Neuron (in vitro differentiated cells): Measurements from ENCODE around the gene TANC1.

ENCODE experiments used
- H2AFZ ChIP-seq: one replicate; pipeline ENCODE4 v1.6.1; 2013; ENCODE audit warnings: low read depth, mild to moderate bottlenecking, inconsistent platforms, low read length, moderate library complexity
- H3K27me3 ChIP-seq: one replicate; pipeline ENCODE4 v1.6.1; 2013; ENCODE audit warnings: low read length; ENCODE audit not compliant: insufficient read depth
- H3K36me3 ChIP-seq: one replicate; pipeline ENCODE4 v1.6.1; 2013; ENCODE audit warnings: low read length; ENCODE audit not compliant: insufficient read depth
- H3K4me1 ChIP-seq: one replicate; pipeline ENCODE4 v1.6.1; 2013; ENCODE audit warnings: low read length; ENCODE audit not compliant: insufficient read depth
- H3K4me3 ChIP-seq: 2 replicates; pipeline ENCODE4 v1.5.1; 2013; ENCODE audit warnings: mild to moderate bottlenecking, low read length, moderate library complexity
- H3K9me3 ChIP-seq: one replicate; pipeline ENCODE4 v1.6.1; 2013; ENCODE audit warnings: low read length

TANC1 gene

DNA sequence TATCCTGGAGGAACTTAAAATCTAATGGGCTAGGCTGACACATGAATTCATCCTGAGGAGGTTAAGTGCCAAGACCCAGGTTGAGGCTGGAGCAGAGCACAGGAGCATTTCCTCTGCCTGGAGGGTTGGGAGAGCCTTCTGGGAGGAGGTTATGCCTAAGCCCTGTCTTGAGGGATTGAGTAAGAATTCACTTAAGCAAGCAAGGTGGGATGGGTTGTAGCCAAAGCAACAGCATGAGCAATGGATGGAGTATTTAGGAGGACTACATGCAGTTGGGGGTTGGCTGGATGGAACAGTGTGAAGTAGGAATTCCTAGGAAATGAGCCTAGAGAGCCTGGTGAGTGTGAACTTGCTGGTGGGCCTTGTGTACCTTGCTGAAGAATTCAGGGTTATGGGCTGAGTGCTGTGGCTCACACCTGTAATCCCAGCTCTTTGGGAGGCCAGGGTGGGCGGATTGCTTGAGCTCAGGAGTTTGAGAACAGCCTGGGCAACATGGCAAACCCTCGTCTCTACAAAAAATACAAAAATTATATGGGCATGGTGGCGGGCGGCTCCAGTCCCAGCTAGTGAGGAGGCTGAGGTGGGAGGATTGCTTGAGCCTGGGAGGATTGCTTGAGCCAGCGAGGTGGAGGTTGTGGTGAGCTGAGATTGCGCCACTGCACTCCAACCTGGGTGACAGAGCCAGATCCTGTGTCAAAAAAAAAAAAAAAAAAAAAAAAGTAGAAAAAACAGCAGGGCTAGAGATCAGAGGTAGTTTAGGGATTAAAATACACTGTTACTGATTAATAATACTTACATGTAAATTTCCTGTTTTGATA lies 22.2 kb downstream of the TANC1 start:
- Histone ChIP-seq H3K4me1 (no peaks in the 10 kb centered on the region), H3K36me3 (no peaks in the 10 kb centered on the region), H3K4me3 (no peak overlapping the region), H3K27me3 (no peaks in the 10 kb centered on the region), H3K9me3 (peaks cover 2% of the 10 kb centered on the region), H2AFZ (no peak overlapping the region)

DNA sequence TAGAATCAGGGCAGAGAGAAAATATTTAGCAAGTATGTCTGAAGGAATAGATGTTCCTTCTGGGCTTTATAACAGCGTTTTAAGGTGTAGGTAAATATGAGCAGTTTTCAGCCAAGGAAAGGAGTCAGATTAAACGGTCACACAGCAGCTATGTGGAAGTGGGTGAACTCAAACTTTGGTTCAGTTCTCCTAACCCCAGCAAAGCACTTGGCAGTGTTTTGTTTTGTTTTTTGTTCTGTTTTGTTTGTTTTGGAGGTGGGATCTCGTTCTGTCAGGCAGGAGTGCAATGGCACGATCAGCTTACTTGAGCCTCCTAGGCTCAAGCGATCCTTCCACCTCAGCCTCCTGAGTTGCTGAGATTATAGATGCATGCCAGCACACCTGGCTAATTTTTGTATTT lies 24.6 kb downstream of the TANC1 start:
- no peak overlapping the region for H3K4me3 ChIP-seq
- peaks cover 2% of the 10 kb centered on the region for H3K9me3 ChIP-seq
- H3K27me3 ChIP-seq: no peaks in the 10 kb centered on the region
- H3K4me1 ChIP-seq: no peaks in the 10 kb centered on the region
- no peak overlapping the region for H2AFZ ChIP-seq
- H3K36me3 ChIP-seq: no peaks in the 10 kb centered on the region

DNA sequence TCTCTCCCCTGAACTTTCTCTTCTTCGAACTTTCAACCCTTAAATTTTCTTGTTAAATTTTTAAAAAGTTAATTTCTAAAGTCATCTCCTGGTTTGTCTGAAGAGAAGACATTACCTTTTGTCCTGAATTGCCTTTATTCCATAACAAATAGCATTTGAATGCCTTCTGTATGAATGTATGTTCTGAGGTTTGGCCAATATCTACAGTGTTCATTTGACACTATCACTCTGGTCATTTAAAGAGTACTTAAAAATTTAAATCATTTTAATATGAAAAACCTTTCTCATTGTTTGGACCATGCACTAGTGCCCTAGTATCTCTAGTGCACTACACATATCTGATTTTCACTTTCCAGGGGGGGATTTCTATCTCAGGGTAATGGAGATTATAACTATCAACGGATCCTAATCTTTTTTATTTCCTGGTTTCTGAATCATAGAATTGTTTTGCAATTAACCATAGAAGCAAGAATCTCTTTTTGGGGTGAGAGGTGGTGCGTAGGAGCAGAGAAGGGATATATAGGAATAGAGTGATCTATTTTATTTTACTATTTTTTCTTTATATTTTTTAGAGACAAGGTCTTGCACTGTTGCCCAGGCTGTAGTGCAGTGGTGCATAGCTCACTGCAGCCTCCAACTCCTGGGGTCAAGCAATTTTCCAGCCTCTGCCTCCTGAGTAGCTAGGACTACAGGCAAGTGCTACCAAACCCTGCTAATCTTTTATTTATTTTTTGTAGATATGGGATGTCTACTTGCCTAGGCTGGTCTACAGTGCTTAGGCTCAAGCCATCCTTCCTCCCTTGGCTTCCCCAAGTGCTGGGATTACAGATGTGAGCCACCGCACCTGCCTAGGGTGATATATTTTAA lies 25.5 kb downstream of the TANC1 start:
- peaks cover 2% of the 10 kb centered on the region for H3K9me3 ChIP-seq
- H3K4me1 ChIP-seq: no peaks in the 10 kb centered on the region
- H3K27me3 ChIP-seq: no peaks in the 10 kb centered on the region
- no peaks in the 10 kb centered on the region for H3K36me3 ChIP-seq
- no peak overlapping the region for H3K4me3 ChIP-seq
- no peak overlapping the region for H2AFZ ChIP-seq

DNA sequence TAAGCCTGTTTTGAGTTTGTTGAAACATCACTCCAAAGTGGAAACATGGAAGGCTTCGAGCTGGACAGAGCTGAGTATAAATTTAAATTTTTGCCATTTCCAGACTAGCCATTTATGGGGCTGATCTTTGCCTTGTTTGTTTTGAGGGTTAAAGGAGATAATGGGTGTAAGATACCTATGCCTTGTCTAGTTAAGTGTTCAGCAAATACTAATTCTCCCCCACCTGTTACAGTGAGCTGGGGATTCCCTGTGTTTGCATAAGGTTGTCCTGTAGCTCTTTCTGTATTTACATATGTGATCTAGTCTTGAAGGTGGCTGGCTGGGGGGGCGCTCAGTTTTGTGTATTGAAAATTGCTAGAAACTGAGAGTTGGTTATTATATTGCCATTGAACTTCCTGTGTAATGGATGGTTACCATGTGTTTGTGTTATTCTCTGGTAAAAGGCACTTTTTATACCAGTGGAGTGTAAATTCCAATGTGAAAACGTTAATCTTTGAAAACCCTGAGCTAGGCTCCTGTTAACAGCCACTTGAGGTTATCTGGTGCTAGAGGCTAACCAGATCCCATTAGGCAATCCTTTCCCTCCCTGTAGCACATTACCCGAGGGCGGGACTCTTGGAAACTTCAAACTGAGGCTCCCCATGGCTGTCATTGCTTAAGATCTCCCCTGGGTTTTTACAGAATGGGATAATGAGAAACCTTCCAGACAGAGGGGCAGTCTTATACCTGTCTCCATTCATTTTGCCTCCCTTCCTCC lies 26.7 kb downstream of the TANC1 start:
- Histone ChIP-seq H3K4me1 (no peaks in the 10 kb centered on the region), H3K9me3 (peaks cover 2% of the 10 kb centered on the region), H3K36me3 (no peaks in the 10 kb centered on the region), H3K4me3 (no peak overlapping the region), H3K27me3 (no peaks in the 10 kb centered on the region), H2AFZ (no peak overlapping the region)

DNA sequence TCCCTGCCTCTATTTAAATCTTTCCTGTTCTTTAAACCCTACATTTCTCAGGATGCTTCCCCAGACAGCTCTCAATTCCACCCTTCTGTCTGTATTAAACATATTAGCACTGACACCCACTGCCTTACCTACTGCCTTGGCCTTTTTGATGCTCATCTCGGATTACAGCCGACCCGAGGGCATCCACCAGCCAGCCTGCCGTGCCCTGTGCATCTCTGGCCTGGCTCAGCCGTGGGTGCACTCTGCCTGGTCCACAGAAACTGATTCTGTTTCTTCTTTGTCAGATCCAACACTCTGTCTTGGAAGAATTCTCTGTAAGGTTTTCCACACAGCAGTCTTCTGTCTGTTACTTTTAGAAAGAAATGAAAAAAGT lies 27.2 kb downstream of the TANC1 start:
- H3K9me3 ChIP-seq: peaks cover under 1% of the 10 kb centered on the region
- no peaks in the 10 kb centered on the region for H3K36me3 ChIP-seq
- H2AFZ ChIP-seq: no peak overlapping the region
- no peaks in the 10 kb centered on the region for H3K27me3 ChIP-seq
- no peak overlapping the region for H3K4me3 ChIP-seq
- no peaks in the 10 kb centered on the region for H3K4me1 ChIP-seq

DNA sequence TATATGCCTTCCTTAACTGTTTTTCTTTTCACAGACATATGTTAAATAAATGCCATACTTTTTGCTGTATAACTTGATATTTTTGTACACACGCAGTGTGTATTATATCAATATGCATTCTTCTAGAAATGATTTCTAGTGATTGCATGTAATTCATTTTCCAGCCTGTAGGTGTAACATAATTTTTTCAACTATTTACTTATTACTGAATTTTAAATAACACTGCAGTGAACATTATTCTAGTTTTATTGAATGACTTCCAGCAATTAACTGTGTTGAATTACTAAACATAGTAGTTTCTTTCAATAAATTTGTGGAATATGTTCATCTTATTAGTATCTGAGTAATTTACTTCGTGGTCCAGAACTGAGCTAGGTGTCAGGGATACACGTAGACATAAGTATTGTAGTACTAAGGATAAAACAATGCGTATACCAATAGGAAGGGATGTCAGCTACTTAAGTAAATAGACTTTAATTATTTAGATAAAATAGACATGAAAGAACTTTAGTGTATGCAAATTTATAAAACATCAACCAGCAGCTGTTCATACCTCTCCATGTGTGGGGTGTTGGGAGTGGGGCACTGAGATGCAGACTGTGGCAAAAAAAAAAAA lies 28.0 kb downstream of the TANC1 start:
- Histone ChIP-seq H3K9me3 (no peaks in the 10 kb centered on the region), H3K27me3 (no peaks in the 10 kb centered on the region), H2AFZ (no peak overlapping the region), H3K36me3 (peaks cover 6% of the 10 kb centered on the region), H3K4me3 (no peak overlapping the region), H3K4me1 (no peaks in the 10 kb centered on the region)

DNA sequence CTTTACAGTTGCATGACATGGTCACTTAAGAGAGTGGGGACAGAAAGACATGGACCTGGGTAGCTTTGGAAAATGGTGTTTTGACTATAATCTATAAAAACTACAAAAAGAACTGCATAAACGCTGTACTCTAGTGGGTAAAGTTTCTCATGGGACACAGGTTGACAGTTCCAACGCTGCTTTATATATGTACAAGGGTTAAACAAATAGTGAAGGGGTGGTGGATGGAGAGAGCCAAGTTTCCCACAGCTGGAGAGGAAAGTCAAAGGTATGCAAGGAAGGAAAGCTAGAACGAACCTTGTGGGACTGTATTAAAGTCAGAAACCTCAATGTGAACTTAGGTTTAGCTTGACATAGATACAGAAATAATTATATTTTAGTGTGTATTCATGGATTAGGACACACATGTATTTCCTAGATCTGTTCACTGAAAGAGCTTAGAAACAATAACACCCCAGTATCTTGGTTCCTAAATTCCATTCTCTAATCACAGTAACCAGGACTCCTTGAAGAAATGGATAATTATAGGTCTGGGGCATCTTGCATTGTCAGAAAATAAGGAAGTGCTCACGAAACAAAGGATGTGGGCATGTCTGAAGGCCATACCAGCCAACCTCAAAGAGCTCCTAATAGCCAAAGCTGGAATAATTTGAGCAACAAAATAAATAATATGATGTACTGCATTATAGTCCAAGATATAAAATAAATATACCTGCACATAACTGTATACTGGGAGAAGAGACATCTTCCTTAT lies 28.8 kb downstream of the TANC1 start:
- Histone ChIP-seq H2AFZ (no peak overlapping the region), H3K36me3 (peaks cover 8% of the 10 kb centered on the region), H3K4me3 (no peak overlapping the region), H3K4me1 (no peaks in the 10 kb centered on the region), H3K27me3 (no peaks in the 10 kb centered on the region), H3K9me3 (no peaks in the 10 kb centered on the region)

DNA sequence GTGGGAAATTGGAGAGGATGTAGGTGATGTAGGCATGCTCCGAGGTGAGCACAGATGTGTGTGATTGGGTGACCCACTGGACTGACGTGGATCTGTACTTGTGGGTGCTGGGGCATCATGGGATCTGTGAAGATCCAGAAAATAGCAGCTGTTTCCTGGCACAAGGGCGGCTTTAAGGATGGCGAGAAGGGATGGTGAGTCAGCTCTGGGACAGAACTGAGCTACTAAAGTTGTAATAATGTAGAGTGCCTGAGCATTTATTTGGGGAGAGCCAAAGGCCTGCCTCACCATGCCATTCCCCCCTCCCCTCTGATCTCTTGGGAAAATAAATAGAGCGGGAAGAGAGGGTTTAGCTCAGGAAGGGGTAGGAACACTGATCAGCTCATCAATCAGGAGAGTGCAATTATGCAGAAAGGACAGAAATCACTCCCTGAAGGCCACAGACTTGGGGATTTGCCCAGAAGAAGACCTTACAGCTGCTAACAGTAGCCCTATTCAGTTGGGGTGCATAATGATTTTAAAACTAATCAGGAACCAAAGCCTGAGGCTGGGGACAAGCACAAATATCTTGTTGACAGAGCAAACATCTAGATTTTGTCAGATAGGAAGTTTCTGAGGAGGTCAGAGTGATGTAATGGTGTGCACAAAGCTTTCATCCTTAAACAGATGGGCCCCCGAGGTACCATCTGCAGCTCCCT lies 30.3 kb downstream of the TANC1 start:
- Histone ChIP-seq H2AFZ (no peak overlapping the region), H3K9me3 (no peaks in the 10 kb centered on the region), H3K4me1 (no peaks in the 10 kb centered on the region), H3K27me3 (no peaks in the 10 kb centered on the region), H3K36me3 (peaks cover 8% of the 10 kb centered on the region), H3K4me3 (no peak overlapping the region)

DNA sequence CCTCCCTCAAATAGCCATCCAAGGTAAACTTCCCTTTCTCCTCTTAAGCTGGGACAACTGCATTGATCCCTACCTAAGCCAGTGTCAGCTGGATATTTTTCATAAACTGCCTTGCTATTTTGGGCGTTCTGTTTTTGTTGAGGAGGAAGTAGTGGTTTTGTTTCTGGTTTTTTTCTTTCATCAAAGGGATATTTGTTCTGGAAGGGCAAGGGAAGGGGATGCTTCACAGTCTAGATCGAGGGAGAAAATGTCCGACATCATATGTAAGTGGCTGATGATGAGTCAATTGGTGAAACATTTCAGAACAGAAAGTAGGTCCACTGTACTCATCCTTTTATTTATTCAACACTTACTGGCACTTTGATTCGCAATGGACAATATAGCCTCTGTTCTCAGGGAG lies 31.0 kb downstream of the TANC1 start:
- no peaks in the 10 kb centered on the region for H3K9me3 ChIP-seq
- no peaks in the 10 kb centered on the region for H3K4me1 ChIP-seq
- no peaks in the 10 kb centered on the region for H3K27me3 ChIP-seq
- H3K36me3 ChIP-seq: peaks cover 8% of the 10 kb centered on the region
- no peak overlapping the region for H3K4me3 ChIP-seq
- no peak overlapping the region for H2AFZ ChIP-seq

DNA sequence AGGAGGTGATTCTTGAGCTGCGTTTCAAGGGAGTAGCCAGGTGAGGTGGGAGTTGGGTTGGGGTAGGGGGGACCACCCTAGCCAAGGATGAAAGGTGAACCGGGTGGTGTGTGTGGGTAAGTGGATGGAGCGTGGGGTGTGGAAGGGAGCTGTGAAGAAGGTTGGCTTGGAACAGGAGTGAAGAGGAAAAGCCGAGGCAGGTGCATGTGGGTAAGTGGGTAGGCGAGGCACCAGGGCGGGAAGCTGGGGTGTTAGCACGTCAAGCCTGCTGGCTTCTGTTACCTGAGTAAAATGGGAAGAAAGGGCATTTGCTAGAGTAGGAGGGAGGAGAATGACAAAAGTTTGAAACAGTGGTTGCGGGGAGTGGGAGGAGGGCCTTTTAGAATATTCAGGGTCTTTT lies 31.6 kb downstream of the TANC1 start:
- Histone ChIP-seq H3K27me3 (no peaks in the 10 kb centered on the region), H3K36me3 (peaks cover 8% of the 10 kb centered on the region), H2AFZ (no peak overlapping the region), H3K4me1 (no peaks in the 10 kb centered on the region), H3K4me3 (no peak overlapping the region), H3K9me3 (peaks cover 3% of the 10 kb centered on the region)

DNA sequence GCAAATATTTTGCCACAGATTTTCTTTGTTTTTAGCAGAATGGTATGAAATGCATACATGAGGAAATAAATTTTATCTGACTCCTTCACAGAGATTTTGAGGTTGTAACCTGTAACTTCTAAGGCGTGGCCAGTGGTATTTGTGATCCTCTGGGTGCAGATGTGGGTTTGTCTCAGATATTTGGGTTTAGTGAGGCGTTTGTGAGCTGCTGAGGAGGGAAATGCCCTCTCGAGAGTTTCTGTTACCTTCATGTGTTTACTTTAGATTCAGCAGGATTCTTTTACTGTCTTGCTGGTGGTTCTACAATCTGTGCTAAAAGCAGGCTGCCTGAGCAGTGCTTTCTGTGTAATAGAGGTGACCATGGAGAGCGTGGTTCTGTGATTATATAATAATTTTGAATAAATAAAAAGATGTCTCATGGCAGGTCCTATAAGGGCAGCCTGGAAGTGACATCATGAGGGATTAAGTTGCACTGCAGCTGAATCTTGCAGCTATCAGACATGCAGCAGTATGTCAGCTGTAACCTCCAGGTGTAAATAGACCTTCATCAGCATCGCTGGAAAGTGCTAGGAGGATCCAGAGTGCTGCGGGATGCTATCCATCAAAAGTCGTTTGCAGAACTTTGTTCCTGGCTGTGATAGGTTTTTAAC lies 34.1 kb downstream of the TANC1 start:
- no peaks in the 10 kb centered on the region for H3K4me1 ChIP-seq
- no peak overlapping the region for H3K4me3 ChIP-seq
- H3K36me3 ChIP-seq: peaks cover 8% of the 10 kb centered on the region
- H3K27me3 ChIP-seq: no peaks in the 10 kb centered on the region
- H2AFZ ChIP-seq: no peak overlapping the region
- H3K9me3 ChIP-seq: peaks cover 4% of the 10 kb centered on the region
